ENCODE measurements around the gene C1orf185. TPM values are rescaled to one million over a fixed set of nuclear protein-coding genes. Genes with fewer than 3 reads are reported as not detected.
"Not testable (repeated sequence)": the region's sequence is repeated elsewhere in the genome, so short reads cannot be mapped to it uniquely, and the experiment has no call there.

Gene C1orf185
- total RNA-seq, 1 experiment from 2014 or later: not detected

DNA sequence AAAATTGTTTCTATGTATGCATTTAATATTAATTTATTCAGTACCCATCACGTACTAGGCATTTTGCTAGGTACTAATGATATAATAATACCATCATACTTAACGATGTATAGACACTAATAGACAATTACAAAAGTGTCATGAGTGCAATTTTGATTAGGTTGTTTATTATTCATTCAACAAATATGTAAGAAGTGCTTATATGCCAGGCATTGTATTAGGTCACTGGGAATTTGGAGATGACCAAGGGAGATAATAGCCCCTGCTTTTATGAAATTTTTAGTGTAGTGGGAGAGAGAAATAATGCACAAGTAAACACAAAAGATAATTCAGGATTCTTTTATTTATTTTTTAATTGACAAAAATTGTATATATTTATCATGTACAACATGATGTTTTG lies 18.6 kb downstream of the C1orf185 start:
- no TSS peak for BruUV-seq (replicated peaks)
- no peak for DNase-seq
- no peaks in the 10 kb centered on the region for H3K36me3 Mint-ChIP-seq (ENCODE audit: insufficient read depth, unreplicated experiment)
- POLR2A ChIA-PET: no interaction called here
- Histone ChIP-seq H3K27me3 (replicated peaks; ENCODE audit: control insufficient read depth, insufficient read depth, low read length) (no peaks in the 10 kb centered on the region), H3K9me3 (no peaks in the 10 kb centered on the region), H3K4me3 (ENCODE audit: low read depth, low read length) (no peak overlapping the region), H3K36me3 (ENCODE audit: control insufficient read depth, insufficient read depth, low read length) (no peaks in the 10 kb centered on the region), H3K4me1 (no peaks in the 10 kb centered on the region)
- H3K4me3 Mint-ChIP-seq (ENCODE audit: unreplicated experiment): no peak overlapping the region
- no peaks in the 10 kb centered on the region for H3K9me3 Mint-ChIP-seq (ENCODE audit: unreplicated experiment)
- H3K27ac Mint-ChIP-seq (ENCODE audit: unreplicated experiment): no peak overlapping the region
- H3K27me3 Mint-ChIP-seq (ENCODE audit: insufficient read depth, unreplicated experiment): peaks cover 7% of the 10 kb centered on the region
- TF ChIP-seq, protein P1, sequence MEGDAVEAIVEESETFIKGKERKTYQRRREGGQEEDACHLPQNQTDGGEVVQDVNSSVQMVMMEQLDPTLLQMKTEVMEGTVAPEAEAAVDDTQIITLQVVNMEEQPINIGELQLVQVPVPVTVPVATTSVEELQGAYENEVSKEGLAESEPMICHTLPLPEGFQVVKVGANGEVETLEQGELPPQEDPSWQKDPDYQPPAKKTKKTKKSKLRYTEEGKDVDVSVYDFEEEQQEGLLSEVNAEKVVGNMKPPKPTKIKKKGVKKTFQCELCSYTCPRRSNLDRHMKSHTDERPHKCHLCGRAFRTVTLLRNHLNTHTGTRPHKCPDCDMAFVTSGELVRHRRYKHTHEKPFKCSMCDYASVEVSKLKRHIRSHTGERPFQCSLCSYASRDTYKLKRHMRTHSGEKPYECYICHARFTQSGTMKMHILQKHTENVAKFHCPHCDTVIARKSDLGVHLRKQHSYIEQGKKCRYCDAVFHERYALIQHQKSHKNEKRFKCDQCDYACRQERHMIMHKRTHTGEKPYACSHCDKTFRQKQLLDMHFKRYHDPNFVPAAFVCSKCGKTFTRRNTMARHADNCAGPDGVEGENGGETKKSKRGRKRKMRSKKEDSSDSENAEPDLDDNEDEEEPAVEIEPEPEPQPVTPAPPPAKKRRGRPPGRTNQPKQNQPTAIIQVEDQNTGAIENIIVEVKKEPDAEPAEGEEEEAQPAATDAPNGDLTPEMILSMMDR (IDR thresholded peaks at IDR 0.05; ENCODE audit: insufficient read depth in 1 of 2, low read depth in 1 of 2, low read length in 1 of 2, severe bottlenecking in 1 of 2, unreplicated experiment in 1 of 2): no peak
- CTCF ChIA-PET: no interaction called here
- no peaks in the 10 kb centered on the region for H3K4me1 Mint-ChIP-seq (ENCODE audit: low read depth, unreplicated experiment)
- intact Hi-C loops (cut with micrococcal nuclease; ENCODE audit: unreplicated experiment): no loop called here

DNA sequence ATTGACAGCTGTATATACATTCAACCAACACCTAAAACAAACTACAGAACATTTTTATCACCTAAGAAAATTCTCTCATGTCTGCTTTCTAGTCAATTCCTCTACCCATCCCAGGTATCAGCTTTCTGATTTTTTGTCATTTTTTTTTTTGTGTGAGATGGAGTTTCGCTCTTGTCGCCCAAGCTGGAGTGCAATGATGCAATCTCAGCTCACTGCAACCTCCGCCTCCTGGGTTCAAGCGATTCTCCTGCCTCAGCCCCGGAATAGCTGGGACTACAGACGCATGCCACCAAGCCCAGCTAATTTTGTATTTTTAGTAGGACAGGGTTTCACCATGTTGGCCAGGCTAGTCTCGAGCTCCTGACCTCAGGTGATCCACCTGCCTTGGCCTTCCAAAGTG lies 25.1 kb downstream of the C1orf185 start:
- H3K36me3 ChIP-seq (ENCODE audit: control insufficient read depth, insufficient read depth, low read length); H3K4me3 Mint-ChIP-seq (ENCODE audit: unreplicated experiment); H3K9me3 ChIP-seq; intact Hi-C loops (cut with micrococcal nuclease; ENCODE audit: unreplicated experiment); H3K27ac Mint-ChIP-seq (ENCODE audit: unreplicated experiment); DNase-seq; H3K4me1 ChIP-seq; H3K9me3 Mint-ChIP-seq (ENCODE audit: unreplicated experiment); H3K4me3 ChIP-seq (ENCODE audit: low read depth, low read length); BruUV-seq (replicated peaks); POLR2A ChIA-PET; H3K27me3 ChIP-seq (replicated peaks; ENCODE audit: control insufficient read depth, insufficient read depth, low read length); H3K27me3 Mint-ChIP-seq (ENCODE audit: insufficient read depth, unreplicated experiment); CTCF ChIA-PET; H3K4me1 Mint-ChIP-seq (ENCODE audit: low read depth, unreplicated experiment); H3K36me3 Mint-ChIP-seq (ENCODE audit: insufficient read depth, unreplicated experiment): not testable (repeated sequence)

DNA sequence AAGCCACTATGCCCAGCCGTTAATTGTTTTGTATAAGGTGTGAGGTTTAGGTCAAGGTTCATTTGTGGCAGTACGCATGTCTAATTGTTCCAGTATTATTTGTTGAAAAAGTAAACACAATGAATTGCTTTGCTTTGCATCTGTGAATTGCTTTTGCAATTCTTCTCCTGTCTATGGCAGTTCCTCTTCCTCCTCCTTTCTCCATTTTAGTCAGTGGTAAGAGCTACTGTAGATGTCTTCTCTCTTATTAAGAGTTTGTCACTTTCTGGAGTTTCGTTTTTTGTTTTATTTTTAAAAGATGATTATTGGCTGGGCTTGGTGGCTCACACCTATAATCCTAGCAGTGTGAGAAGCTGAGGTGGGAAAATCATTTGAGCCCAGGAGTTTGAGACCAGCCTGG lies 29.2 kb downstream of the C1orf185 start:
- Histone ChIP-seq H3K4me3 (ENCODE audit: low read depth, low read length) (no peak overlapping the region), H3K27me3 (replicated peaks; ENCODE audit: control insufficient read depth, insufficient read depth, low read length) (no peaks in the 10 kb centered on the region), H3K4me1 (no peaks in the 10 kb centered on the region), H3K9me3 (no peaks in the 10 kb centered on the region), H3K36me3 (ENCODE audit: control insufficient read depth, insufficient read depth, low read length) (no peaks in the 10 kb centered on the region)
- TF ChIP-seq, protein P1 (IDR thresholded peaks at IDR 0.05; ENCODE audit: insufficient read depth in 1 of 2, low read depth in 1 of 2, low read length in 1 of 2, severe bottlenecking in 1 of 2, unreplicated experiment in 1 of 2): no peak
- POLR2A ChIA-PET: no interaction called here
- Mint-ChIP-seq H3K4me1 (ENCODE audit: low read depth, unreplicated experiment) (no peaks in the 10 kb centered on the region), H3K27me3 (ENCODE audit: insufficient read depth, unreplicated experiment) (peaks cover 7% of the 10 kb centered on the region), H3K9me3 (ENCODE audit: unreplicated experiment) (no peaks in the 10 kb centered on the region), H3K27ac (ENCODE audit: unreplicated experiment) (no peak overlapping the region), H3K36me3 (ENCODE audit: insufficient read depth, unreplicated experiment) (no peaks in the 10 kb centered on the region), H3K4me3 (ENCODE audit: unreplicated experiment) (no peak overlapping the region)
- CTCF ChIA-PET: no interaction called here
- no TSS peak for BruUV-seq (replicated peaks)
- intact Hi-C loops (cut with micrococcal nuclease; ENCODE audit: unreplicated experiment): no loop called here
- no peak for DNase-seq

DNA sequence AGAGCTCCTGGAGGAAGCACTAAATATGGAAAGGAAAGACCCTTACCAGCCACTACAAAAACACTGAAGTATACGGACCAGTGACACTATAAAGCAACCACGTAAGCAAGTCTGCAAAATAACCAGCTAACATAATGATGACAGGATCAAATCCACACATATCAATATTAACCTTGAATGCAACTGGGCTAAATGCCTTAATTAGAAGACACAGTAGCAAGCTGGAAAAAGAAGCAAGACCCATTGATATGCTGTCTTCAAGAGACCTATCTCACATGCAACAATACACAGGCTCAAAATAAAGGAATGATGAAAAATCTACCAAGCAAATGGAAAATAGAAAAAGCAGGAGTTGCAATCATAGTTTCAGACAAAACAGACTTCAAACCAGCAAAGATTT lies 31.0 kb downstream of the C1orf185 start:
- H3K9me3 Mint-ChIP-seq (ENCODE audit: unreplicated experiment): no peaks in the 10 kb centered on the region
- Histone ChIP-seq H3K9me3 (no peaks in the 10 kb centered on the region), H3K4me1 (no peaks in the 10 kb centered on the region), H3K36me3 (ENCODE audit: control insufficient read depth, insufficient read depth, low read length) (no peaks in the 10 kb centered on the region), H3K27me3 (replicated peaks; ENCODE audit: control insufficient read depth, insufficient read depth, low read length) (no peaks in the 10 kb centered on the region), H3K4me3 (ENCODE audit: low read depth, low read length) (no peak overlapping the region)
- H3K4me3 Mint-ChIP-seq (ENCODE audit: unreplicated experiment): no peak overlapping the region
- H3K4me1 Mint-ChIP-seq (ENCODE audit: low read depth, unreplicated experiment): no peaks in the 10 kb centered on the region
- TF ChIP-seq, protein P1 (IDR thresholded peaks at IDR 0.05; ENCODE audit: insufficient read depth in 1 of 2, low read depth in 1 of 2, low read length in 1 of 2, severe bottlenecking in 1 of 2, unreplicated experiment in 1 of 2): no peak
- DNase-seq: no peak
- CTCF ChIA-PET: no interaction called here
- H3K27me3 Mint-ChIP-seq (ENCODE audit: insufficient read depth, unreplicated experiment): peaks cover 9% of the 10 kb centered on the region
- no peaks in the 10 kb centered on the region for H3K36me3 Mint-ChIP-seq (ENCODE audit: insufficient read depth, unreplicated experiment)
- intact Hi-C loops (cut with micrococcal nuclease; ENCODE audit: unreplicated experiment): no loop called here
- BruUV-seq (replicated peaks): no TSS peak
- POLR2A ChIA-PET: no interaction called here
- H3K27ac Mint-ChIP-seq (ENCODE audit: unreplicated experiment): no peak overlapping the region

DNA sequence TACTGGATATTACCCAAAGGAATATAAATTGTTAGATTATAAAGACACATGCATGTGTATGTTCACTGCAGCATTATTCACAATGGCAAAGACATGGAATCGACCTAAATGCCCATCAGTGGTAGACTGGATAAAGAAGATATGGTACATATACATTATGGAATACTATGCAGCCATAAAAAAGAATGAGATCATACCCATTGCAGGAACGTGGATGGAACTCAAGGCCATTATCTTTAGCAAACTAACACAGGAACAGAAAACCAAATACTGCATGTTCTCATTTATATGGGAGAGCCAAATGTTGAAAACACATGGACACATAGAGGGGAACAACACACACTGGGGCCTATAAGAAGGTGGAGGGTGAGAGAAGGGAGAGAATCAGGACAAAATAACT lies 35.7 kb downstream of the C1orf185 start:
- POLR2A ChIA-PET; DNase-seq; H3K4me3 ChIP-seq (ENCODE audit: low read depth, low read length); BruUV-seq (replicated peaks); intact Hi-C loops (cut with micrococcal nuclease; ENCODE audit: unreplicated experiment); H3K36me3 Mint-ChIP-seq (ENCODE audit: insufficient read depth, unreplicated experiment); H3K27ac Mint-ChIP-seq (ENCODE audit: unreplicated experiment); H3K27me3 ChIP-seq (replicated peaks; ENCODE audit: control insufficient read depth, insufficient read depth, low read length); H3K9me3 ChIP-seq; H3K4me1 Mint-ChIP-seq (ENCODE audit: low read depth, unreplicated experiment); H3K4me1 ChIP-seq; H3K9me3 Mint-ChIP-seq (ENCODE audit: unreplicated experiment); H3K4me3 Mint-ChIP-seq (ENCODE audit: unreplicated experiment); H3K27me3 Mint-ChIP-seq (ENCODE audit: insufficient read depth, unreplicated experiment); H3K36me3 ChIP-seq (ENCODE audit: control insufficient read depth, insufficient read depth, low read length): not testable (repeated sequence)
- CTCF ChIA-PET: interaction anchor here (0.6 kb wide), 1 partner anchor 149 kb away, joined by 5 read pairs; no protein-coding TSS in a partner anchor
